A172 (cell line): ENCODE data around the gene ZNF408. TPM values are rescaled to one million over a fixed set of nuclear protein-coding genes. Genes with fewer than 3 reads are reported as not detected.

Experiments
- DNase-seq: peaks from one replicate; pipeline ENCODE4 v3.0.0-alpha.2; 2015; ENCODE audit warnings: low spot score
- total RNA-seq: library from RNA; depleted of rRNA; stranded (reverse); fragments of >200 nt; shearing (Covaris generic); gene quantifications from 2 replicates; pipeline ENCODE4 v1.2.3, GENCODE V29; 2014

ZNF408 gene
- total RNA-seq, 1 experiment from 2014 or later: 7.9 TPM

DNA sequence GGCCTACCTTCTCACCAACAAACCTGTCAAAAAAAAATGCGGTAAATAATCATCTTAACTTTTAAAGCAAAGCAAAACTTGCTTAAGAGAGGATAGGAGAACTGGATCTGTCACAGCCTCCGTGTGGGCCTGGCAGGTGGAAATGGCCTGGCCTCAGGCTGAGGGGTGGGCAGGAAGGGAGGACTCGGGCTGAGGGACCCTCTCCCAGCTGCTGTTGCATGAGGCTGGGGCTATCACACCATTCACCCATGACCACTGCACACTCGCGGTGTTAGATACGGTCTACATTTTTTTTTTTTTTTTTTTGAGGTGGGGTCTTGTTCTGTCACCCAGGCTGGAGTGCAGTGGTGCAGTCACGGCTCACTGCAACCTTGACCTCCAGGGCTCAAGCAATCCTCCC, 24.9 kb upstream of the ZNF408 start:
- DNase-seq: no peak

DNA sequence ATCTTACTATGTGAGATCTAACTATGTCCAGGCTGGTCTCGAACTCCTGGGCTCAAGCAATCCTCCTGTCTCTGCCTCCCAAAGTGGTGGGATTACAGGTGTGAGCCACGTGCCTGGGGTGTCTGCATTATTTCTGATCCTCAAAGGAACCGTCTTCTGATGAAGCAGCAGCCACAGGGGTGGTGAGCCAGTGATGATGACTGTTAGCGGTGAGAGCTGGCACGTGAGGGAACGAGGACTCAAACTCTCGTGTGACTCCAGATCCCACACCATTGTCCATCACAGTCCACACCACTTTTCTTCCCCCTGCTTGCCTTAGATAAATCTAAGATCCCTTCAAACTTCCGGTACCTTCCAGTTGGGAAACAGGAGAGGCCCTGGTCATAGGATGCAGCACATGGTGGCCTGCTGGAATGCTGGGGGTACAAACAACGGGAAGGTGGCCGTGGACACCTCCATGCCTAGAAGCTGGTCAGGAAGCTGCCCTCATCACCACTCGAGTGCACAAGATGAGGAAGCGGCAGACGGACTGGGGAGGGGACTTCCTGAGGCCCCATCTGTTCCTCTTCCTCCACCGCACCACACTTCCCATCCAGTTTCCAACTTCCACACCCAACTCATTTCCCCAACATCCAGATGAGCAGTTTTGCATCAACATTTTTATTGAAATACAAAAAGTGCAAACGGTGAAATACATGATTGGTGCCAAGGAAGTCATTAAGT, 24.2 kb upstream of the ZNF408 start:
- DNase-seq: no peak

DNA sequence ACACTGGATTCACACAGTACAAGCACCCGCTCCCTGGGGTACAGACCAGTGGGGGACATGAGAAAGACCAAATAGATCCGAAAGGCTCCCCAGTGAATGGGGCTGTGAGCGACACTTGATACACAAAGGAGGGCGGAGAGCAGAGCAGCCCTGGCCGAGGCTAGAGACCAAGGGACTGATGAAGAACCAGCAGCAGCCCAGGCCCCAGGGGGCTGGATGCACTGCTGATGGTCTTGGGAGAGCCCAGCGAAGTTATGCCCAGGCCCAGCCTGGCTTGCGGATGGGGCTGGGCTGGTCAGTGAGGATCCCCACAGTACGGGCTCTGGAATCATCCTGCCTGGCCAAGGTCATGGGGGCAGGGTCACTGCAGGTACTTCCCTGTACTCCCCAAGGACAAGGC, 23.7 kb upstream of the ZNF408 start:
- DNase-seq: no peak

DNA sequence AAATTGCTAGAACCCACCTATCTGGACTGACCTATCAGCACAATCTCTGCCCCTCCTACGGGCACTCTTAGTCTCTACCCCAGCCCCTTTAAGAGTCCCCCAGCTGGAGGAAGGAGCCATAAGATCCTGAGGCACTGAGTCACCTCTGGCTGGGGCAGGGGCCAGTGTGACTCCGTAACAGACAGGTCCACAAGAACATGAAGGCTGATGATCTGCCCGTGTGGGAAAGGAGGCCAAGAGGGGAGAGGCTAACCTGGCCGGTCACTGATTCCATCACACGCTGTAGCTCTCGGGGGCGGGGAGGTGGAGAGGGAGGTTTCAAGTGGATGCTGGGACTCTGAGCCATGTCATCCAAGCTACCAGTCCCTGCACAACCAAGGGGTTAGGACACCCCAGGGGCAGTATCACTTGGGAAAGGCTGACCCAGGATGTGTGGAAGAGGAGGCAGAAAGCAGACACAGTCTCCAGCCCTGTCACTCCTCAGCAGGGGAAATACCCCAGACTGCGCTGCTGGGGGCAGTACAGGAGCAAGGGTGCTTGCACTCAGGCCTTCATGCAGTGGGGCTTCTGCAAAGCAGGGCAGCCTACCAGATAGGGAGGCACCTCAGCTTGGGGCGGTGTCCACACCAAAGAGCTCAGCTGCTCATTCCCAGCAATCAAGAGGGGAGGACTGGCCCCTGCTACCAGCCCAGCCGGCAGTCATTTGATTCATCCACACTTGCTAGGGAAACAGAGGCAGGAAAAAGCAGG, 22.7 kb upstream of the ZNF408 start:
- no peak for DNase-seq

DNA sequence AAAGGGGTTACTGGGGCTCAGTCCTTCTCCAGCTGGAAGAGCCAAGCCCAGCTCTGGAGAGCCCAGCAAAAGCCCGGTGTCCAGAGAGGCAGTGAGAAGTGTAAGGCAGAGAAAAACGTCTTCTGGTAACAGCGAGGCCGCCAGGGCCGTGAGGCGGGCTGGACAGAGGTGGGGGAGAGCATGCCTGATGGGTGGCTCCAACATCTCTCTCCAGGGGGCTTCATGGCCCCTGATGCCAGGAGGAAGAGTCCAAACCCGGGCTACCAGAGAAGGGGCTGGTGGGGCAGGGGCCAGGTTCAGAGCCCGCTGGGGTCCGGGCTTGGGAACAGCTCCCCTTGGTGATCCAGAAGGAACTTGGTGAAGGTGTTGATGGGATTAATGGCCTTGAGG, 22.1 kb upstream of the ZNF408 start:
- DNase-seq: no peak

DNA sequence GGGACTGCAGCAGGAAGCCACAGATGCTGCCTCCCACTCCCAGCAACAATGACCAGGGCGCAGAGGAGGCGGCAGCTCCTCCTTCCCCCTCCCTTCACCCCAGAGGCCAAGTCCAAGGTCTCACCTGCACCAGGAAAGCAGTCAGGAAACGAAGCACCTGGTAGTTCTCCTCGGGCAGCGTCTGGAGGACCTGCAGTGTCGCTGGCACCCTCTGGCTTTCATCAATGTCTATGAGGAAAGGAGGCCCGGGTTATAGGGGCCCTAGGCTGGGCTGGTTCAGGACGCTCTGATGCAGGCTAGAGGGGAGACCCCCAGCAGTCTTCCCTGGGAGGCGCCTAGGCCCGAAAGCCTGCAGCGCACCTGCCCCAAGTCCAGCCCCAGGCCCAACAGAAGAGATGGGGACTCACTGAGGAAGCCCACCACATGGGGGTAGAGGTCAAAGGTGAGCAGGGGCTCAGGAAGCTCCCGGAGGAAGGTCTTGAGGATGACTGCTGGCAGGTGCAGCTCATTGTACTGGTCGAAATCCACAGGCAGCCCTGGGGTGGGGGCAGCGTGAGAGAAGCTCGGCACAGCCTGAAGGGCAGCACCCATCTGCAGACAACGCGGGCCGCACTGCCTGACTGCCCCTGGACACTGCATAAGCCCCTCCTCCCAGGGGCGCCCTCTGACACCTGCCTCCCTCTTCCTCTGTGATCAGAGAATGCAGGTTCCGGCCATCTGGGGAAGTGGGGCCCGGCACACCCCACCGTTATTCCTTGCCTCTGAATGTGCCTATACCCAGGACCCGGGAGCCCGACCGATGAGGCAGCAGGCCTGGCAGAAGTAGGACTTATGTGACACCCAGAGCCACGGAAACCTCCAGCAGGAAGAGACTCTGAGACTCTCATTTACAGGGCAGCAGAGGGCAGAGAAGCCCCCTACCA, 21.3 kb upstream of the ZNF408 start:
- no peak for DNase-seq

DNA sequence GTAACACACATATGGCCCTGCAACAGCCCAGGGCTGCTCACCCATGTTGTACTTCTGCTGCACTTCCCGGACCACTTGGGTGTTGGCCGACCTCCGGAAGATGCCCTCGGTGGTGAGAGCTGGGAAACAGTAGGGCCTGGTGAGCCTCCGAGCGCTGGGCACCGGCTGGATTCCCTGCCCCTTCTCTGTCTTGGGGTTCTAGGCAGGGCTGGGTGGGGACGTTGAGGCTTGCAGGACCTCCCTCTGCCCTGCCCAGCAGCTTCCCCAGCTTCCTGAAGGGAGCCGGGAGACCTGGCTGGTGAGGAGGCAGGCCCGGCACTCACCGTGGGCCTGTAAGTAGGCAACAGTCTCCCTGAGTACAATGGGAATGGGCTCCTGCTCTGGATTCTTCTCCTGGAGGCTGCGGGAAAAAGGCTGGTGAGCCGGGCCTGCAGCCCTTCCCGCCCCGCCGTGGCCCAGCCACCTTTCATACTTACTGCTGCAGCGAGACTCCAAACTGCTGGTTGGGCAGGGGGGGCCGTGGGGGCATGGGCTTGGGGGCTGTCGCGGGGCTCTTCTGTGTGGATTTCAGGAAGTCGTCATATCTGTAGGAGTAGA, 20.6 kb upstream of the ZNF408 start:
- DNase-seq: no peak

DNA sequence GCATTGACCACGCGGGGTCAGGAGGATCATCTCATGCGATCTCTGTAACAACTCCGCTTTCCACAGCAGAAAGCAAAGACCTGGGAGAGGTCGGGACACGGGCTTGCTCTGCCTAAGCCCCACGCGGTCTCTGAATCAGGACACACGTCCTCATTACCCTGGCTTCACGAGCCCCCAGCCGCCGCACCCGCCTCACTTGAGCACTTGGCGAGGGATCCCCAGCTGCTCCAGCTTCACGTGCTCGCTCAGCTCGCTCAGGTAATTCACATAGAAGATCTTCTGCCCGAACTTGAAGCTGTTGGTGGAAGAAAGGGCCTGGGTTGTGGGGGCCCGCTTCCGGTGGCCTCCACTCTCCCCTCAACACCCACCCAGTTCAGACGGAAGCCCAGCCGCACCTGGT, 20.0 kb upstream of the ZNF408 start:
- DNase-seq: no peak

DNA sequence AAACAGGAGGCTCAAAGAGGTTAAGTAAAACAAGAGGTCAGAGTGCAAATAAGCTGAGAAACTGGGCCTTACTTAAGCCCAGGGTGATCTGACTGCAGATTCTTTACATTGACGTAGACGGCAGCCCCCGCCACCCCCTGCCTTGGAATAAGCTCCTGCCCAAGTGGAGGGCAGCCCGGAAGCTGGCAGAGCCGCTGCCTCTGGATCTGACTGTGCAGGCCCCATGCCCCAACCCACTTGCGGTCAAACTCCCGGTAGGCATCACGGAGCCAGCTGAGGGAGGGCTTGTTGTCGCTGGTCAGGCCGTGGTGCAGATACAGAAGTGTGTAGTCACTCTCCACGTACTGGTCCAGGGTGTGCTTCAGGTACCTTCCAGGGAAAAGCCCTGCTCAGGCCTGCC, 19.0 kb upstream of the ZNF408 start:
- no peak for DNase-seq

DNA sequence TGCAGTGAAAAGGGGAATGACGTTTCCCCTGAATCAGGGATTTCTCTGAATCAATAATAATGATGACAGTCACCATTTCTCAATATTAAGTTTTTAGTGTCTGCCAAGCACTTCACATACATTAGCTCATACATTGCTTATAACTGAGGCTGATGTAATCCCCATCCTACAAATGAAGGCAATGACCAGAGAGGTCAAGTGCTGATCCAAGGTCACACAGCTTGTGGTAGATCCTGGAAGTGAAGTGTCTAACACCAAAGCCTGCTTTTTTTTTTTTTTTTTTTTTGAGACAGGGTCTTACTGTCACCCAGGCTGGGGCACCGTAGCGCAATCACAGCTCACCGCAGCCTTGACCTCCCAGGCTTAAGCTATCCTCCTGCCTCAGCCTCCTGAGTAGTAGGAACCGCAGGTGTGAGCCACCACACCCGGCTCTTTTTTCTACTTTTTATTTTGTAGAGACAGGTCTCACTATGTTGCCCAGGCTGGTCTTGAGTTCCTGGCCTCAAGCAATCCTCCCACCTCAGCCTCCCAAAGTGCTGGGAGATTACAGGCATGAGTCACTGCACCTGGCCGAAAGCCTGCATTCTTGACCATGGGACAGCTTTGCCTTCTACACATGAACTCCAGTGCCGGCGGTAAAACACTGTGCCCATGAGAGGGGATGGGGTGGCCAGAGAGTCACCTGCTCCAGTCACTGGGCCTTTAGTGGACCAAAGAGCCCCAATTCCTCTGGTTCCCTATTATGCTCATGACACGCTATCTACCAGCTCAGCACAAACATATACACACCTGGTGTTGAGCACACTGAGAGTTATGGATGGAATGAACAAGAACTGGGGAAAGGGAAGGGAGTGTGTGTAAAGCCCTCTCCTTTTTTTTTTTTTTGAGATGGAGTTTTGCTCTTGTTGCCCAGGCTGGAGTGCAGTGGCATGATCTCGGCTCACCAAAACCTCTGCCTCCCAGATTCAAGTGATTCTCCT, 17.8 kb upstream of the ZNF408 start:
- peak; percentile 76 for DNase-seq

DNA sequence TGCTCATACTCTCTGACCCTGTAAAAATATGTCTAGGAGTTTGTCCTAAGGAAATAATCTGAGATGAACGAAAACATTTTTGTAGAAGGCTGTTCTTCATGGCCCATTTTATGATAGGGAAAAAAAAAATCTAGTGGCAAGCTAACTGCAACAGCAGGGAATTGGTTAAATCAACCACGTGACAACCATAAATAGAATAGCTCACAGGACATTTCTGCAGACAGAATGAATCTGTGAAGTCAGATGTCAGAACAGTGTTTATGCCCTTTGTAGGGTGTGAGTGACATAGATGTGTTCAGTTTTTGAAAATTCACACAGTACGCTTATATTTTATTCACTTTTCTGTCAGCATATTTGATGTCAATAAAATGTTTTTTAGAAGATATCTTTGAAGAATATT, 16.5 kb upstream of the ZNF408 start:
- no peak for DNase-seq

DNA sequence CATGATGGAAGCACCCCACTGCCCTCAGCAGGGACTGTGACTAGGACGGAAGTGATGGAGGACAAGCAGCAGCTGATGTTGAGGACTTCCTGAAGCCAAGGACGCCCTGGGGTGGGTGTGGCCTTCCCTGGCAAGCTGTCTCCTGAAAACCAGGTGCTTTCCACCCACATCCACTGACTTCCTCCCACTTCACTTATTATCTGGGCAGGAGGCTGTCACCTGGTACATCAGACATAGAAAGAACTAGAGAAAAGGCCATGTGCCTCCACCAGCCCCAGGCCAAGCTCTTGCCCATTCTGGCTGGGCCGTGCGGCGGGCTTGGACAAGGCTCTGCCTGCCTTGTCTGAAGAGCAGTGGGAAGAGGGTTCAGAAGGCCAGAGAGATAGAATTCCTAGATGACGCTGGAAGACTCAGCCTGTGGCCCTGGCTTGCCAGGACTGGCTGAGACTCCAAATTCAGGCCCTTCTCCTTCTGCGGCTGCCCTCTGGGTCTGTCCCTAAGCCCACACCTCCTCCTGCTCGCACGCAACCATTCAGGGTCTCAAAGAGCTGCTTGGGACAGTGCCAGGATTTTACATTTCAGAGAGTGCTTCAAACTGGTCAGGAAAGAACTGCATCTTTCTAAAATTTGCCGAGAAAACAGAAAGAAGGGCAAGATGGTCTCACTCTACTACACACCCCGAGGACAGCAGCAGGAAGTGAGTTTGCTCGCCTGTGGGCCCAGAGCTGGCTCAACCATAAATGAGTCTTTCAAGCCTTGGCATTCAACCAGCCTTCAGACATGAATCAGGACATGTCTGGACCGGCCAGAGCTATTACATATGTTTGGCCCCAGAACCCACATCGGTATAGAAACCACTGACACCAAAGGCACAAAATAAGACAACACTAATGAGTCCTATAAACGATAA, 13.7 kb upstream of the ZNF408 start:
- peak; percentile 51 for DNase-seq

DNA sequence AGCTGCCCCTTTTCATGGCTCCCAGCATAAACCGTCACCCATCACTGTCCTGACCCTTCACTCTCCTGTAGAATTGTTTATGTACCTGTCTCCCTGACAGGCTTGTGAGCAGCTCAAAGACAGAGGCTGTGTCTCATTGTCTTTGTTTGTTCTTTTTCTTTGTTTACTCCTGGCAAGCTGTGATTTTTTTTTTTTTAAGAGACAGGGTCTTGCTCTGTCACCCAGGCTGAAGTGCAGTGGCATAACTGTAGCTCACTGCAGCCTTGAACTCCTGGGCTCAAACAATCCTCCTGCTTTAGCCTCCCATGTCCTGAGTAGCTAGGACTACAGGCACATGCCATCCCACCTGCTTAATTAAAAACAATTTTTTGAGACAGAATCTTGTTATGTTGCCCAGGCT, 10.1 kb upstream of the ZNF408 start:
- DNase-seq: no peak

DNA sequence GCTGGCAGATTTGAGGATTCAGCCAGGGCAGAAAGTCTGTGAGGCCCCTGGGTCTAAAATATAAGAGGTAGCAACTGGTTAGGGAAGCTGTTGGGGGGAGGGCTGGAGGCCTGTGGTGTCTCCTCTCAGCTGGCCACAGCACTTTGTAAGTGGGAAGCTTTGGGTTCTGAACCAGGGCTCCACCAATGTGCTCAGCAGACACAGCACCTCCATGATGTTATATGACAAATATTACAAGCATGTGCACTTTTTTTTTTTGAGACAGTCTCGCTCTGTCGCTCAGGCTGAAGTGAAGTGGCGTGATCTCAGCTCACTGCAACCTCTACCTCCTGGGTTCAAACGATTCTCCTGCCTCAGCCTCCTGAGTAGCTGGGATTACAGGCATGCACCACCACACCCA, 8.4 kb upstream of the ZNF408 start:
- DNase-seq: no peak

DNA sequence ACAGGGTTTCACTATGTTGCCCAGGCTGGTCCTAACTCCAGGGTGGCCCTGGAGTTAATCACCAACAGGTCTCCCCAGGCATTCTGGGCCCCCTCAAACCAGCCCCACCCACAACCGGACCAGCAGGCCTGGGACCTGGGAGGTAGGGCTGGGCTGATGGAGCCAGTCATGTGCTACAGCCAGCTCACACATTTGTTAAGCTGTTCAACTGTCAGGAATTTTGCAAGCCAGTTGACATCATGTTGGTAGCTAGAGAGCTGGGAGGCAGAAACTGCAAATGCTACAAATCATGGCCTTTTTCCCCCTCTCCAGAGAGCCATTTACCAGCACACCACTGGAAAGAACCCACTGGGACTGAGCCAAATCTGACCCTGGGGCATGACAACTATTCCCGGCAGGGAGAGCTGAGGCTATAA, 7.2 kb upstream of the ZNF408 start:
- DNase-seq: peak; percentile 89

DNA sequence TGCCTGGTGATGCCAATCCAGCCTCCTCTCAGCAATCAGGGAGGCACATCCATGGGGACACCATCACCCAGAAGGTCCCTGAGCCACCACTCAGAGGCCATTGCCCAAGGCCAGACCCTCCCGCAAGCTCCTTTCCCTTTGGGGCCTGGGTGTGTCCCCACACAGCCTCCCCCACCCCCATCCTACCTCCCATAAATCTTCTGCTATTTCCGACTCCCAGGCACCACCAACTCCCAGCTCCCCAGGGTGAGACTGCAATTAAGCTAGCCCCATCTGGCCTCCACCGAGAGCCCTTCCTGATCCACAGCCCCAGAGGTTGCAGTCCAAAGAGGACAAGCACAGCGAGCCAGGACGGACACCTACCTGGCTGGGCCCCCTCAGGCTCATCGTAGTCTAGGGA, 6.8 kb upstream of the ZNF408 start:
- DNase-seq: peak; percentile 76

DNA sequence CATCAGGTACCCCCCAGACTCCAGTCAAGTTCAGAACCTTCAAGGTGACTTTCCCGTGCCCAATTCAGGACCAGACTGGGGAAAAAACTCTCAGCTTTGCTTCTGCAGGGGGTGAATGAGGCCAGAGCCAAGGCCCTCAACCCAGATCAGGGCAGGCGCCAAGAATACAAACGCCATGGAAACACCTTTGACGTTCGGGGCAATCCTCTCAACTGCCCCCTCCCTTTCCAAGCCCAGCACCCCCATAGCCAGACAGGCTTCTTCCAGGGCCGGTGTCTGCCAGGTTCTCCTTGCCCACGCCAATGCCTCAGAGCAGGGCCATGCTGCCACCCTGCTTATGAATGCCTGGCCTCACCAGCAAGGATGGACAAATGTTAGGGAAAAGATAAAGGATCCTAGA, 6.2 kb upstream of the ZNF408 start:
- DNase-seq: no peak

DNA sequence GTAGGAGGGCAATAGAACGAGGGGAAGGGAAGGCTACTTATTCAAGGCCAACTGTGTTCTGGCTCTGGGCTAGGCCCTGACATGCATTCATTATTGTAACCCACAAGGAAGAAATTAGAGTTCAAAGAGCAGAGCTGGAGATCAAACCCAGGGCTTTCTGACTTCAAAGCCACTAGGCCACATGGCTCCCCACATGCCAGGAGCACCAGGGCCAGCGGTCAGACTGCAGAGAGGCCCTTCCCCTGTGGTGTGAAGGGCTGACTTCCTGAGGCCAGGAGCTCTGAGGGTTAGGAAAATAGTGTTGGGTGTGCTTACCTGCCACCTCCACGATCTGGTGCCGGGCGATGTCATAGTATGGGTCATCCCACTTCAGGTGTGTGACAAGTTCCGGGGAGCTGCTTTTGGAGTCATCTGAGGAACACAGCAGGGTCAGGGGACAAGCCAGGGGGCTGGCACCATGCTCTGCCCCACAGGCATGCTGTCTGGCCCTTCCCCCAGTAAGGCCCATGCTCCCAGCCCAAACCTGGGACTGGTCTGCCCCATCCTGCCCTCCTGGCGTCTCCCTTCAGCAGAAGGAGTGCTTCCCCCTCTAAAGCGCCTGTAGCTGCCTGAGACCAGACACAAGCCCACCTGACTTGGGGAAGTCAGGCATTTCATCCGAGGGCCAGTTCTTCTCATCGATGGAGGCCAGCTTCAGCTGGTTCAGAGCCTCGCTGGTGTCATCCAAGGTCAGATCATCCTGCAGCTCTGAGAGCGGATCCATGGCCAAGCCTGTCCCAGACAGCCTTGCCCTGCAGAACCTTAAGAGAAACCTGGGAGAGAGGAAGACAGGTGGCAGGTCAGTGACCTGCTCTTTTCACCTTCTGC, 5.3 kb upstream of the ZNF408 start:
- DNase-seq: no peak

DNA sequence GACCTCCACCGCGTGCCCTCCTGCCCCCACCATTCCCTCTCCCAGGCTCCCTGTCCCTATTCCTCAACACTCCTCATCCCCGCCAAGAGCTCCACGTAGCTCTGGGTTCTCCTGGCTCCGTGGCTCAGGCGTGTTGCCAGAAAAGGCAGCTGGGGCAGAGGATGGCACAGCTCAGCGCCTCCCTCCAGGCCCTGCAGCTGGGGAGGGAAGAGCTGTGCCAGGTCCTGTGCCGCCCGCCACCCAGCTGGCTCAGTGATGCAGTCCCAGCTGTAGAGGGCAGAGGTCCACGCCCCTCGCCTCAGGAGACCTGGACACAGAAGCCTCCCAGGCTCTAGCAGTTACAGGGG, 4.6 kb upstream of the ZNF408 start:
- DNase-seq: no peak
